ENCODE data around the gene GGA2.
A peak's percentile ranks its signal among the peaks of the same experiment; 100 is the strongest.
"Not testable (repeated sequence)": the region's sequence is repeated elsewhere in the genome, so short reads cannot be mapped to it uniquely, and the experiment has no call there.

The GGA2 gene

GRCh38 chr16:23465179-23465578, 45.1 kb downstream of the GGA2 start:
- no peak for DNase-seq

GRCh38 chr16:23464196-23464595, 46.1 kb downstream of the GGA2 start:
- no peak for DNase-seq

- not testable (repeated sequence) for DNase-seq
These were observed 47.3 kb downstream of the GGA2 start for GRCh38 chr16:23462994-23463393.

GRCh38 chr16:23453338-23454052, 56.8 kb downstream of the GGA2 start:
- DNase-seq = no peak

- DNase-seq = peak; percentile 64 to 87 (median 76)
These were observed 57.5 kb downstream of the GGA2 start, which contains the start of gene COG7 for GRCh38 chr16:23452572-23453337. Gene COG7 (minus strand): TSS chr16:23453189. CDS start chr16:23452994, 195 bp downstream.

GRCh38 chr16:23452221-23452571, 58.1 kb downstream of the GGA2 start:
- DNase-seq = no peak

GRCh38 chr16:23448392-23448791, 61.9 kb downstream of the GGA2 start:
- no peak for DNase-seq

- not testable (repeated sequence) for DNase-seq
These were observed 72.8 kb downstream of the GGA2 start for GRCh38 chr16:23437542-23437941.

- no peak for DNase-seq
These were observed 73.3 kb downstream of the GGA2 start for GRCh38 chr16:23436951-23437350.

GRCh38 chr16:23435500-23435899, 74.8 kb downstream of the GGA2 start:
- DNase-seq = peak; percentile 5 to 52 (median 36)

GRCh38 chr16:23434380-23434779, 75.9 kb downstream of the GGA2 start:
- peak in 5 of 6 experiments; percentile 1 to 71 (median 28) for DNase-seq

- no peak for DNase-seq
These were observed 76.9 kb downstream of the GGA2 start for GRCh38 chr16:23433261-23433920.

GRCh38 chr16:23432176-23433128, 77.8 kb downstream of the GGA2 start:
- no peak for DNase-seq

- no peak for DNase-seq
These were observed 81.9 kb downstream of the GGA2 start for GRCh38 chr16:23428351-23428750.

- DNase-seq = no peak
These were observed 85.9 kb downstream of the GGA2 start for GRCh38 chr16:23424292-23424958.

- DNase-seq = no peak
These were observed 86.7 kb downstream of the GGA2 start for GRCh38 chr16:23423496-23424049.

- DNase-seq = no peak
These were observed 90.3 kb downstream of the GGA2 start for GRCh38 chr16:23420011-23420410.

- DNase-seq = no peak
These were observed 93.5 kb downstream of the GGA2 start for GRCh38 chr16:23416816-23417215.

GRCh38 chr16:23414731-23415130, 95.6 kb downstream of the GGA2 start:
- DNase-seq = no peak
